H9 (cell line): ENCODE measurements around the gene RGS3. TPM values are rescaled to one million over a fixed set of nuclear protein-coding genes. Genes with fewer than 3 reads are reported as not detected.

Experiments
- DNase-seq: peaks from one replicate; pipeline ENCODE4 v3.0.0-alpha.2; 2017
- H2AFZ ChIP-seq: one replicate; pipeline ENCODE4 v1.6.1; 2013; ENCODE audit warnings: mild to moderate bottlenecking, low read length, control low read depth, moderate library complexity
- H2AK5ac ChIP-seq: 2 replicates; pipeline ENCODE4 v1.6.1; 2013; ENCODE audit warnings: low read length, control low read depth, mixed read lengths; ENCODE audit not compliant: insufficient read length
- H2BK120ac ChIP-seq: one replicate; pipeline ENCODE4 v1.6.1; 2013; ENCODE audit warnings: low read depth, mild to moderate bottlenecking, low read length, control low read depth, inconsistent platforms; ENCODE audit not compliant: poor library complexity, severe bottlenecking
- H2BK12ac ChIP-seq: 2 replicates; pipeline ENCODE4 v1.6.1; 2013; ENCODE audit warnings: low read length, control low read depth, mixed read lengths, low read depth; ENCODE audit not compliant: insufficient read length
- H2BK15ac ChIP-seq: 2 replicates; pipeline ENCODE4 v1.6.1; 2013; ENCODE audit warnings: low read depth, low read length, control low read depth
- H2BK20ac ChIP-seq: one replicate; pipeline ENCODE4 v1.6.1; 2013; ENCODE audit warnings: low read depth, mild to moderate bottlenecking, low read length, control low read depth, inconsistent platforms; ENCODE audit not compliant: poor library complexity, severe bottlenecking
- H2BK5ac ChIP-seq: 2 replicates; pipeline ENCODE4 v1.6.1; 2013; ENCODE audit warnings: low read length, control low read depth, mixed read lengths; ENCODE audit not compliant: insufficient read length
- H3K14ac ChIP-seq: 2 replicates; pipeline ENCODE4 v1.6.1; 2013; ENCODE audit warnings: low read length, control low read depth; ENCODE audit not compliant: insufficient read depth
- H3K18ac ChIP-seq: 2 replicates; pipeline ENCODE4 v1.6.1; 2013; ENCODE audit warnings: low read depth, mild to moderate bottlenecking, mixed read lengths, low read length, control low read depth; ENCODE audit not compliant: insufficient read length
- H3K23ac ChIP-seq: 2 replicates; pipeline ENCODE4 v1.6.1; 2013; ENCODE audit warnings: low read length, control low read depth, mixed read lengths, low read depth; ENCODE audit not compliant: insufficient read length
- H3K23me2 ChIP-seq: 2 replicates; pipeline ENCODE4 v1.6.1; 2013; ENCODE audit warnings: low read depth, mild to moderate bottlenecking, mixed read lengths, low read length, control low read depth; ENCODE audit not compliant: insufficient read length, poor library complexity, severe bottlenecking
- H3K27ac ChIP-seq: 2 replicates; pipeline ENCODE4 v1.5.1; 2013; ENCODE audit warnings: low read length, control low read depth, mixed read lengths, low read depth; ENCODE audit not compliant: insufficient read length
- H3K27me3 ChIP-seq: 2 replicates; pipeline ENCODE4 v1.6.1; 2013; ENCODE audit warnings: low read length, control low read depth, inconsistent platforms; ENCODE audit not compliant: insufficient read depth
- H3K4ac ChIP-seq: 2 replicates; pipeline ENCODE4 v1.6.1; 2013; ENCODE audit warnings: low read depth, mild to moderate bottlenecking, control low read depth, inconsistent platforms, low read length, moderate library complexity
- H3K4me1 ChIP-seq: 2 replicates; pipeline ENCODE4 v1.6.1; 2013; ENCODE audit warnings: low read length, control low read depth, inconsistent platforms; ENCODE audit not compliant: insufficient read depth
- H3K4me2 ChIP-seq: 2 replicates; pipeline ENCODE4 v1.6.1; 2013; ENCODE audit warnings: low read length, control low read depth, mixed read lengths; ENCODE audit not compliant: insufficient read length, insufficient read depth
- H3K56ac ChIP-seq: 2 replicates; pipeline ENCODE4 v1.6.1; 2013; ENCODE audit warnings: low read depth, mild to moderate bottlenecking, mixed read lengths, low read length, control low read depth; ENCODE audit not compliant: insufficient read length
- H3K79me1 ChIP-seq: 2 replicates; pipeline ENCODE4 v1.6.1; 2013; ENCODE audit warnings: low read depth, mild to moderate bottlenecking, moderate library complexity, low read length, control low read depth, inconsistent platforms; ENCODE audit not compliant: insufficient read depth, poor library complexity, severe bottlenecking
- H3K79me2 ChIP-seq: 2 replicates; pipeline ENCODE4 v1.6.1; 2013; ENCODE audit warnings: low read length, control low read depth, inconsistent platforms; ENCODE audit not compliant: insufficient read depth
- H3K9ac ChIP-seq: 2 replicates; pipeline ENCODE4 v1.6.1; 2013; ENCODE audit warnings: low read length, control low read depth, mixed read lengths; ENCODE audit not compliant: insufficient read length; ENCODE audit errors: extremely low read depth
- H3K9me3 ChIP-seq: one replicate; pipeline ENCODE4 v1.6.1; 2013; ENCODE audit warnings: low read depth, low read length, inconsistent platforms; ENCODE audit not compliant: control insufficient read depth
- H3T11ph ChIP-seq: one replicate; pipeline ENCODE4 v1.6.1; 2013; ENCODE audit warnings: mild to moderate bottlenecking, low read length, control low read depth, inconsistent platforms
- H4K20me1 ChIP-seq: one replicate; pipeline ENCODE4 v1.6.1; 2013; ENCODE audit not compliant: control insufficient read depth, insufficient read length, insufficient read depth
- H4K5ac ChIP-seq: 2 replicates; pipeline ENCODE4 v1.6.1; 2013; ENCODE audit warnings: low read depth, mild to moderate bottlenecking, mixed read lengths, low read length, control low read depth; ENCODE audit not compliant: insufficient read length
- H4K8ac ChIP-seq: replicated peaks from 2 replicates; pipeline ENCODE4 v1.6.1; 2013; ENCODE audit warnings: low read length, control low read depth, mixed read lengths, low read depth; ENCODE audit not compliant: insufficient read length
- H4K91ac ChIP-seq: 2 replicates; pipeline ENCODE4 v1.6.1; 2013; ENCODE audit warnings: low read depth, mild to moderate bottlenecking, moderate library complexity, mixed read lengths, low read length, control low read depth; ENCODE audit not compliant: insufficient read length
- H3K27ac Mint-ChIP-seq, 3 experiments: 2 replicates in 2 of 3; 3 replicates in 1 of 3; pipeline ENCODE4 v1.8.0; 2020 to 2021; ENCODE audit warnings: mixed read lengths in 3 of 3, mild to moderate bottlenecking in 1 of 3, moderate library complexity in 1 of 3
- H3K27me3 Mint-ChIP-seq: 2 replicates; pipeline ENCODE4 v1.8.0; 2021; ENCODE audit warnings: low read depth, mild to moderate bottlenecking, moderate library complexity, mixed read lengths
- H3K36me3 Mint-ChIP-seq, 3 experiments: 2 replicates in 2 of 3; 3 replicates in 1 of 3; pipeline ENCODE4 v1.8.0; 2020 to 2021; ENCODE audit warnings: low read depth in 3 of 3, mixed read lengths in 3 of 3; ENCODE audit not compliant: insufficient read depth in 1 of 3
- H3K4me1 Mint-ChIP-seq, 2 experiments: 2 replicates each; pipeline ENCODE4 v1.8.0; 2020; ENCODE audit warnings: mixed read lengths in 2 of 2
- H3K4me3 Mint-ChIP-seq, 2 experiments: 2 replicates in 1 of 2; 3 replicates in 1 of 2; pipeline ENCODE4 v1.8.0; 2020 to 2021; ENCODE audit warnings: mild to moderate bottlenecking in 2 of 2, mixed read lengths in 2 of 2, moderate library complexity in 1 of 2
- H3K9me3 Mint-ChIP-seq, 2 experiments: 2 replicates in 1 of 2; 3 replicates in 1 of 2; pipeline ENCODE4 v1.8.0; 2020; ENCODE audit warnings: mild to moderate bottlenecking in 2 of 2, mixed read lengths in 2 of 2, moderate library complexity in 1 of 2
- CTCF ChIP-seq: fragments of 200-600 bp; sonication (generic); conservative IDR thresholded peaks from 3 replicates; pipeline ENCODE4 v1.8.0; 2021; ENCODE audit warnings: antibody characterized with exemption, mild to moderate bottlenecking
- WGBS: extraction: QIAGEN DNeasy Blood & Tissue Kit; methylation state at CpG from one replicate; pipeline ENCODE4 v1.1.7; 2013; ENCODE audit warnings: missing lambda C conversion rate, low lambda C conversion rate, mixed read lengths; ENCODE audit not compliant: insufficient read length; ENCODE audit errors: extremely low coverage; 5-methylcytosine and 5-hydroxymethylcytosine counted together
- total RNA-seq: library from RNA; stranded (reverse); gene quantifications from 2 replicates; pipeline ENCODE4 v1.2.1, GENCODE V29; 2021

The RGS3 gene
- total RNA-seq, 1 experiment from 2014 or later: 13.9 TPM

- Histone ChIP-seq H2BK12ac (no peak overlapping the region), H3K4ac (no peak overlapping the region), H3K27ac (no peak overlapping the region), H2AFZ (no peak overlapping the region), H2AK5ac (no peak overlapping the region), H3K4me2 (no peak overlapping the region), H3K18ac (no peak overlapping the region), H3K9ac (no peak overlapping the region), H2BK20ac (no peak overlapping the region), H3K56ac (no peak overlapping the region), H4K20me1 (no peaks in the 10 kb centered on the region), H2BK5ac (no peak overlapping the region), H3K79me2 (no peaks in the 10 kb centered on the region), H4K5ac (no peak overlapping the region), H4K8ac (no peak overlapping the region), H2BK15ac (no peak overlapping the region), H3K23me2 (no peaks in the 10 kb centered on the region), H3K9me3 (no peaks in the 10 kb centered on the region), H3K23ac (no peak overlapping the region), H3T11ph (no peak overlapping the region), H2BK120ac (no peak overlapping the region), H3K79me1 (no peaks in the 10 kb centered on the region), H3K14ac (no peak overlapping the region), H4K91ac (no peak overlapping the region), H3K27me3 (no peaks in the 10 kb centered on the region), H3K4me1 (peaks cover 10% of the 10 kb centered on the region; the same call in 1 of the 2 replicates)
- no CpG with 5 or more reads among the region's 5 CpGs for WGBS
- no peak for DNase-seq
- Mint-ChIP-seq H3K4me3 (no peak overlapping the region; a peak in 1 of 5 replicates), H3K9me3 (no peaks in the 10 kb centered on the region), H3K4me1 (peaks cover 34 to 48% of the 10 kb centered on the region in 2 experiments), H3K27ac (peak overlapping the region in 1 of 3 experiments; percentile 76; a peak in 3 of 7 replicates), H3K36me3 (peaks cover 8 to 16% (median 15%) of the 10 kb centered on the region in 3 experiments; a peak in 6 of 7 replicates), H3K27me3 (peaks cover 1% of the 10 kb centered on the region; the same call in 1 of the 2 replicates)
- no peak for TF ChIP-seq CTCF
Observed at GRCh38 chr9:113600871-113601614, 137.5 kb downstream of the RGS3 start.
